PC-9 (cell line): ENCODE measurements around the gene GPHA2.

Experiments used
- CTCF ChIP-seq: fragments of 200-600 bp; sonication (generic); conservative IDR thresholded peaks from 2 replicates; pipeline ENCODE4 v1.6.1; 2017; ENCODE audit warnings: mixed run types, antibody characterized with exemption, mild to moderate bottlenecking, moderate library complexity
- EZH2 ChIP-seq: fragments of 200-600 bp; sonication (generic); IDR thresholded peaks from 2 replicates; pipeline ENCODE4 v1.8.0; 2017; ENCODE audit warnings: antibody characterized with exemption, low read depth

- TF ChIP-seq EZH2 (no peak), CTCF (no peak)
Observed at GRCh38 chr11:64914123-64914522, 21.6 kb downstream of the GPHA2 start.
